Loucy (cell line): ENCODE measurements around the gene APPL1.
"Not testable (repeated sequence)": the region's sequence is repeated elsewhere in the genome, so short reads cannot be mapped to it uniquely, and the experiment has no call there.

ENCODE experiments used
- H2AFZ ChIP-seq: fragments of 200-600 bp; sonication (generic); 2 replicates; pipeline ENCODE4 v1.6.0; 2016; ENCODE audit warnings: antibody characterized with exemption, mild to moderate bottlenecking, low read length, moderate library complexity
- H3F3A ChIP-seq: fragments of 200-600 bp; 2 replicates; pipeline ENCODE4 v1.6.0; 2016; ENCODE audit warnings: antibody characterized with exemption, low read depth, mild to moderate bottlenecking
- H3K27me3 ChIP-seq: fragments of 200-600 bp; sonication (generic); 2 replicates; pipeline ENCODE4 v1.6.1; 2014; ENCODE audit warnings: low read length, mild to moderate bottlenecking; ENCODE audit not compliant: insufficient read depth, poor library complexity, severe bottlenecking
- H3K36me3 ChIP-seq: fragments of 200-600 bp; sonication (generic); 2 replicates; pipeline ENCODE4 v1.6.1; 2016; ENCODE audit warnings: low read length; ENCODE audit not compliant: insufficient read depth
- H3K4me1 ChIP-seq: fragments of 200-600 bp; sonication (generic); 2 replicates; pipeline ENCODE4 v1.5.1; 2014; ENCODE audit warnings: low read length, mild to moderate bottlenecking; ENCODE audit not compliant: insufficient read depth, poor library complexity, severe bottlenecking
- H3K4me2 ChIP-seq: fragments of 200-600 bp; sonication (generic); 2 replicates; pipeline ENCODE4 v1.6.0; 2014; ENCODE audit warnings: antibody characterized with exemption, low read length, low read depth, mild to moderate bottlenecking; ENCODE audit not compliant: poor library complexity, severe bottlenecking
- H3K4me3 ChIP-seq: fragments of 200-600 bp; sonication (generic); 2 replicates; pipeline ENCODE4 v1.5.1; 2014; ENCODE audit warnings: low read length, mild to moderate bottlenecking, mixed read lengths; ENCODE audit not compliant: poor library complexity, severe bottlenecking
- H3K79me2 ChIP-seq: fragments of 200-600 bp; sonication (generic); 2 replicates; pipeline ENCODE4 v1.6.1; 2014; ENCODE audit warnings: low read length; ENCODE audit not compliant: insufficient read depth
- H3K9ac ChIP-seq: fragments of 200-600 bp; sonication (generic); 2 replicates; pipeline ENCODE4 v1.6.0; 2014; ENCODE audit warnings: mild to moderate bottlenecking, low read depth, low read length, moderate library complexity; ENCODE audit not compliant: poor library complexity, severe bottlenecking
- H3K9me2 ChIP-seq: fragments of 200-600 bp; sonication (generic); replicated peaks from 2 replicates; pipeline ENCODE4 v1.6.1; 2016; ENCODE audit warnings: low read depth, low read length, mixed read lengths
- H3K9me3 ChIP-seq: fragments of 200-600 bp; sonication (generic); 2 replicates; pipeline ENCODE4 v1.6.1; 2014; ENCODE audit warnings: mild to moderate bottlenecking, antibody characterized with exemption, low read length, low read depth; ENCODE audit not compliant: insufficient read depth
- H4K20me1 ChIP-seq: fragments of 200-600 bp; sonication (generic); 2 replicates; pipeline ENCODE4 v1.6.0; 2014; ENCODE audit warnings: antibody characterized with exemption, low read length, mild to moderate bottlenecking; ENCODE audit not compliant: insufficient read depth, poor library complexity, severe bottlenecking
- CTCF ChIP-seq: fragments of 200-600 bp; sonication (generic); conservative IDR thresholded peaks from 2 replicates; pipeline ENCODE4 v1.5.1; 2014; ENCODE audit warnings: mild to moderate bottlenecking, antibody characterized with exemption, low read length
- EZH2phosphoT487 ChIP-seq: fragments of 200-600 bp; IDR thresholded peaks from 2 replicates; pipeline ENCODE4 v1.6.1; 2018; ENCODE audit warnings: antibody characterized with exemption, mild to moderate bottlenecking, moderate library complexity, borderline replicate concordance

Gene APPL1

DNA sequence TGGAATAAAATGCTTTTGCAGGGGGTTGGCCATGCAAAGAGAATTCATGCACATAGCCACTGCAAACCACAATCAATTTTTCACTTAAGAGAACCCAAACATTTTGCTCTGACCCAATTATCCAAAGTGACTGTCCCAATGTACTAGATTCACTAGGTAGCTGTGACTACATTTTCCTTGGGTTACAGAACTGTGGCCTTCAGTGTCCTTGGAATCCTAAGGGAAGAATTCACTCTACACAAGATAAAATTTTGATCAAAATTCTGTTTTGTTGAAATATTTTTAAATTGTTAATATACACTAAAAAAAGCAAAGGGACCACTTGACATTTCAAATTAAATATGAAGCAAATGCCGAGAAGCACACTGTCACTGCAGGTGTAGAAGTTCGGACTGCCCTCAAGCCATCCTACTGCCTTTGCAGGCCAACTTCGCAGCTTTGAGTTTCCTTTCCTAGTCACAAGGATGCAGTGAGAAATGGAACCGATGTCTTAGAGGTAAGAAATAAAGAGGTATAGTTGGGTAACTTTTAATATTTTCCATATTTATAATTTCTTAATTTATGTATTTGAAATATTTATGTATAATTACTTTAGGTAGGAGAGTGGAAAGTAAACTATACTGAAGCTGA lies 65.5 kb downstream of the APPL1 start:
- Histone ChIP-seq H3K4me3 (no peak overlapping the region), H3K4me1 (no peaks in the 10 kb centered on the region), H3K4me2 (no peak overlapping the region), H2AFZ (no peak overlapping the region), H3F3A (no peaks in the 10 kb centered on the region), H3K36me3 (no peaks in the 10 kb centered on the region), H3K79me2 (no peaks in the 10 kb centered on the region), H3K9me2 (no peaks in the 10 kb centered on the region), H3K27me3 (no peaks in the 10 kb centered on the region), H4K20me1 (no peaks in the 10 kb centered on the region), H3K9me3 (no peaks in the 10 kb centered on the region), H3K9ac (no peak overlapping the region)
- TF ChIP-seq EZH2phosphoT487, result no peak
- TF ChIP-seq CTCF, result no peak

DNA sequence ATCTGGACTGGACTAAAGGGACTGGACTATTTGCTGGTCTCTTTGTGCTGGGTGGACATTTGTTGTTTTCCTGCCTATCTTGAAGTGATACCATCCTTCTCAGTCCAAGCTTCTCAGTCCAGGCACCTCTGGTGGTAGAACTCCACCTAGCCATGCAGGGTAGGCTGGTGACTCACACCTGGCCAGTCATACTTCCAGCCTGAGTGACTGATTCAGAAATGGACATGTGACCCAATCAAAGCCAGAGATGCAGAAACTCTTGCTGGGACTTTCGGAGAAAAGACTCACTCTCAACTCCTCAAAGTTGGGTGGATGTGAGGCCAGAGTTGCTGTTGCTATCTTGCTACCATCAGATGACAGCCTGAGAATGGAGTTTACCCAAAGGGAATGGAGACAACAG lies 70.5 kb downstream of the APPL1 start:
- Histone ChIP-seq H3K4me3 (no peak overlapping the region), H3K9ac (no peak overlapping the region), H3F3A (no peaks in the 10 kb centered on the region), H3K79me2 (no peaks in the 10 kb centered on the region), H3K9me3 (no peaks in the 10 kb centered on the region), H3K4me1 (peaks cover 6% of the 10 kb centered on the region), H3K27me3 (no peaks in the 10 kb centered on the region), H2AFZ (no peak overlapping the region), H3K4me2 (no peak overlapping the region), H3K9me2 (no peaks in the 10 kb centered on the region), H4K20me1 (no peaks in the 10 kb centered on the region), H3K36me3 (no peaks in the 10 kb centered on the region)
- TF ChIP-seq CTCF, result no peak
- no peak for TF ChIP-seq EZH2phosphoT487

DNA sequence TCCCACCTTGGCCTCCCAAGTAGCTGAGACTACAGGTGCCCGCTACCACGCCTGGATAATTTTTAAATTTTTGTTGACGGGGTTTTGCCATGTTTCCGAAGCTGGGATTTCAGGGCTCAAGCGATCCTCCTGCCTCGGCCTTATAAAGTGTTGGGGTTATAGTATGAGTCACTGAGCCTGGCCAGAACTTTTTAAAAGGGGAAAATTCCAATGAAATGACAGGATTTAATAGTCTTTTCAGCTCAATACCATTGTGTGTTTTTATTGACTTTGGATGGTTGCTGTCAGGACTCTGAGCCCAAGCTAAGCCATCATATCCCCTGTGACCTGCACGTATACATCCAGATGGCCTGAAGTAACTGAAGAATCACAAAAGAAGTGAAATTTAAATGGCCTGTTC lies 76.0 kb downstream of the APPL1 start:
- not testable (repeated sequence) for H3K4me1 ChIP-seq, H3K4me2 ChIP-seq, H3F3A ChIP-seq, H3K9me2 ChIP-seq, H2AFZ ChIP-seq, H3K9ac ChIP-seq, H3K4me3 ChIP-seq, H3K9me3 ChIP-seq, H3K79me2 ChIP-seq, H3K27me3 ChIP-seq, H4K20me1 ChIP-seq, H3K36me3 ChIP-seq

DNA sequence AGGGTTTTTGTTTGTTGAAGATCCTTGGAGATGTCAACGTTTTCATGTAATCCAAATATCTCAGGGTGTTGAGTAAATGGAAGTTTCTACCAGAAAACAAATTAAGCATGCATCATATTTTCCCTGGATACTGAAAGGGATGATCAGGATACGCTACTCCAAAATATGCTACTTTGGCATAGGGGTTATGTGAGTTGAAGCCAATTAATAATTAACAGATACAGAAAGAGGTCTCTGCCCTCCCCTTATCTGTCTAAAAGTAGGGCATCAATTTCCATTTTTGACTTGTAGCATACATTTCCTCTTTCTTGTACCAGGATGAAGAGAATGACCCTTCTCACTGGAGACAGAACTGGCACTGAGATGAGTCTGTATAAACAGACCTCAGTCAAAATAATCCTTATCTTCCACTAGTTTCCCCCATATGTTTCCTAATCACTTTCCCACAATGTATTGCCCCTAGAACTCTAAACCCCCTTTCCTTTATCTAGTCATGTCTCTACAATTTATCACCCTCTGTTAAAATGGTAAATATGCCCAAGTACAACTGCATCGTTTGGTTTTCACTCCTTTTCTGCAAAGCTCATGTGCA lies 82.3 kb downstream of the APPL1 start:
- Histone ChIP-seq H3K27me3 (no peaks in the 10 kb centered on the region), H3K4me2 (no peak overlapping the region)
- no peak for TF ChIP-seq EZH2phosphoT487
- no peak for TF ChIP-seq CTCF

More for the DNA sequence above, 82.3 kb downstream of the APPL1 start:
- no peaks in the 10 kb centered on the region for H3K9me2 ChIP-seq
- no peaks in the 10 kb centered on the region for H3K9me3 ChIP-seq
- no peaks in the 10 kb centered on the region for H3K36me3 ChIP-seq
- no peaks in the 10 kb centered on the region for H4K20me1 ChIP-seq
- no peak overlapping the region for H3K4me3 ChIP-seq
- H2AFZ ChIP-seq, result no peak overlapping the region
- H3K4me1 ChIP-seq, result no peaks in the 10 kb centered on the region
- H3F3A ChIP-seq, result no peaks in the 10 kb centered on the region
- no peaks in the 10 kb centered on the region for H3K79me2 ChIP-seq
- H3K9ac ChIP-seq, result no peak overlapping the region
